Loucy (cell line): ENCODE results near the gene RBMS3.

ENCODE experiments used
- H2AFZ ChIP-seq: fragments of 200-600 bp; sonication (generic); 2 replicates; pipeline ENCODE4 v1.6.0; 2016; ENCODE audit warnings: antibody characterized with exemption, mild to moderate bottlenecking, low read length, moderate library complexity
- H3F3A ChIP-seq: fragments of 200-600 bp; 2 replicates; pipeline ENCODE4 v1.6.0; 2016; ENCODE audit warnings: antibody characterized with exemption, low read depth, mild to moderate bottlenecking
- H3K27me3 ChIP-seq: fragments of 200-600 bp; sonication (generic); 2 replicates; pipeline ENCODE4 v1.6.1; 2014; ENCODE audit warnings: low read length, mild to moderate bottlenecking; ENCODE audit not compliant: insufficient read depth, poor library complexity, severe bottlenecking
- H3K36me3 ChIP-seq: fragments of 200-600 bp; sonication (generic); 2 replicates; pipeline ENCODE4 v1.6.1; 2016; ENCODE audit warnings: low read length; ENCODE audit not compliant: insufficient read depth
- H3K4me1 ChIP-seq: fragments of 200-600 bp; sonication (generic); 2 replicates; pipeline ENCODE4 v1.5.1; 2014; ENCODE audit warnings: low read length, mild to moderate bottlenecking; ENCODE audit not compliant: insufficient read depth, poor library complexity, severe bottlenecking
- H3K4me2 ChIP-seq: fragments of 200-600 bp; sonication (generic); 2 replicates; pipeline ENCODE4 v1.6.0; 2014; ENCODE audit warnings: antibody characterized with exemption, low read length, low read depth, mild to moderate bottlenecking; ENCODE audit not compliant: poor library complexity, severe bottlenecking
- H3K4me3 ChIP-seq: fragments of 200-600 bp; sonication (generic); 2 replicates; pipeline ENCODE4 v1.5.1; 2014; ENCODE audit warnings: low read length, mild to moderate bottlenecking, mixed read lengths; ENCODE audit not compliant: poor library complexity, severe bottlenecking
- H3K79me2 ChIP-seq: fragments of 200-600 bp; sonication (generic); 2 replicates; pipeline ENCODE4 v1.6.1; 2014; ENCODE audit warnings: low read length; ENCODE audit not compliant: insufficient read depth
- H3K9ac ChIP-seq: fragments of 200-600 bp; sonication (generic); 2 replicates; pipeline ENCODE4 v1.6.0; 2014; ENCODE audit warnings: mild to moderate bottlenecking, low read depth, low read length, moderate library complexity; ENCODE audit not compliant: poor library complexity, severe bottlenecking
- H3K9me2 ChIP-seq: fragments of 200-600 bp; sonication (generic); replicated peaks from 2 replicates; pipeline ENCODE4 v1.6.1; 2016; ENCODE audit warnings: low read depth, low read length, mixed read lengths
- H3K9me3 ChIP-seq: fragments of 200-600 bp; sonication (generic); 2 replicates; pipeline ENCODE4 v1.6.1; 2014; ENCODE audit warnings: mild to moderate bottlenecking, antibody characterized with exemption, low read length, low read depth; ENCODE audit not compliant: insufficient read depth
- H4K20me1 ChIP-seq: fragments of 200-600 bp; sonication (generic); 2 replicates; pipeline ENCODE4 v1.6.0; 2014; ENCODE audit warnings: antibody characterized with exemption, low read length, mild to moderate bottlenecking; ENCODE audit not compliant: insufficient read depth, poor library complexity, severe bottlenecking
- CTCF ChIP-seq: fragments of 200-600 bp; sonication (generic); conservative IDR thresholded peaks from 2 replicates; pipeline ENCODE4 v1.5.1; 2014; ENCODE audit warnings: mild to moderate bottlenecking, antibody characterized with exemption, low read length
- EZH2phosphoT487 ChIP-seq: fragments of 200-600 bp; IDR thresholded peaks from 2 replicates; pipeline ENCODE4 v1.6.1; 2018; ENCODE audit warnings: antibody characterized with exemption, mild to moderate bottlenecking, moderate library complexity, borderline replicate concordance

The RBMS3 gene

GRCh38 chr3:29608414-29609327 is 327.8 kb downstream of the RBMS3 start:
- Histone ChIP-seq H3K79me2 (no peaks in the 10 kb centered on the region), H3K36me3 (no peaks in the 10 kb centered on the region), H3K9ac (no peak overlapping the region), H3F3A (no peaks in the 10 kb centered on the region), H4K20me1 (no peaks in the 10 kb centered on the region), H3K27me3 (no peaks in the 10 kb centered on the region), H3K9me3 (no peaks in the 10 kb centered on the region), H3K4me2 (no peak overlapping the region), H3K4me3 (no peak overlapping the region), H2AFZ (no peak overlapping the region), H3K9me2 (no peaks in the 10 kb centered on the region), H3K4me1 (no peaks in the 10 kb centered on the region)
- TF ChIP-seq CTCF (no peak), EZH2phosphoT487 (no peak)

- no peaks in the 10 kb centered on the region for H3K9me2 ChIP-seq
- H2AFZ ChIP-seq: no peak overlapping the region
- H3K36me3 ChIP-seq: no peaks in the 10 kb centered on the region
- no peaks in the 10 kb centered on the region for H3K79me2 ChIP-seq
- H3F3A ChIP-seq: no peaks in the 10 kb centered on the region
- H3K27me3 ChIP-seq: no peaks in the 10 kb centered on the region
- no peak overlapping the region for H3K4me3 ChIP-seq
- H3K9me3 ChIP-seq: no peaks in the 10 kb centered on the region
- H3K4me1 ChIP-seq: no peaks in the 10 kb centered on the region
- TF ChIP-seq CTCF (no peak), EZH2phosphoT487 (no peak)
- no peak overlapping the region for H3K9ac ChIP-seq
- H3K4me2 ChIP-seq: no peak overlapping the region
- H4K20me1 ChIP-seq: no peaks in the 10 kb centered on the region
Observed at GRCh38 chr3:29609328-29609811, 328.5 kb downstream of the RBMS3 start.

GRCh38 chr3:29610781-29611180 is 329.9 kb downstream of the RBMS3 start:
- Histone ChIP-seq H3K9me2 (no peaks in the 10 kb centered on the region), H3K4me2 (no peak overlapping the region), H3K4me3 (no peak overlapping the region), H3F3A (no peaks in the 10 kb centered on the region), H3K9me3 (no peaks in the 10 kb centered on the region), H3K9ac (no peak overlapping the region), H3K79me2 (no peaks in the 10 kb centered on the region), H3K27me3 (no peaks in the 10 kb centered on the region), H3K36me3 (no peaks in the 10 kb centered on the region), H3K4me1 (no peaks in the 10 kb centered on the region), H2AFZ (no peak overlapping the region), H4K20me1 (no peaks in the 10 kb centered on the region)
- TF ChIP-seq CTCF (no peak), EZH2phosphoT487 (no peak)
